Measurements from ENCODE around the gene DGUOK. TPM values are rescaled to one million over a fixed set of nuclear protein-coding genes. Genes with fewer than 3 reads are reported as not detected.

DGUOK gene
- total and polyA plus RNA-seq, 2 experiments from 2014 or later: 68.4 to 287 TPM

DNA sequence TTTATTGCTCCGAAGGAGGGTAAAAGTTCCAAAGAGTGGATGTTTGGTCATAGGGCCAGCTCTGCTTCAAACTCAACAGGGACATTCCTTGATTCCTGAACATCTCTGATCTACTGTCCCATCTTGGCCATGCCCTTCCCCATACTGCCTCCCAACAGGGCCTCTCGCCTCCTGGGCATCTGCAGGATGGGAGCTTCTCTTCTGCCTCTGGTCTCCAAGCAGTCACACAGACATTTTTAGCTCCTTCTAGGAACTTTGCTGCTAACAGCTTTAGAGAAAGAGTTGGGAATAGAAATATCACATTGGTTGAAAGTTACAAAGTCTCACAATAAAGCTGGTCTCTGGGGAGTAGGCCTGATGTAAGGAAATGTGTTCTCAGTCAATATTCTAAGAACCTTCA, 9.4 kb upstream of the DGUOK start:
- Histone ChIP-seq H3K4me3 (no peak overlapping the region), H4K20me1 (replicated peaks; ENCODE audit: insufficient read depth) (0 out of 2 replicates have a peak, but pooled peaks cover 2% of the 10 kb centered on the region), H3K79me2 (replicated peaks; ENCODE audit: insufficient read depth) (no peaks in the 10 kb centered on the region), H3F3A (replicated peaks; ENCODE audit: low read depth) (no peaks in the 10 kb centered on the region), H3K36me3 (ENCODE audit: insufficient read depth) (no peaks in the 10 kb centered on the region), H3K4me2 (no peak overlapping the region), H3K4me1 (ENCODE audit: insufficient read depth) (peaks cover 4% of the 10 kb centered on the region; the same call in 1 of the 2 replicates), H2AFZ (no peak overlapping the region), H3K9me2 (ENCODE audit: insufficient read depth) (no peaks in the 10 kb centered on the region), H3K27ac (ENCODE audit: low read depth) (no peak overlapping the region), H3K27me3 (ENCODE audit: insufficient read depth) (no peaks in the 10 kb centered on the region)
- DNase-seq (ENCODE audit: low spot score) (no peak), ATAC-seq (no peak)
- Mint-ChIP-seq H3K36me3 (ENCODE audit: low read depth) (no peaks in the 10 kb centered on the region), H3K4me1 (peaks cover 6% of the 10 kb centered on the region), H3K27ac (no peak overlapping the region), H3K4me3 (no peak overlapping the region), H3K9me3 (no peaks in the 10 kb centered on the region), H3K27me3 (ENCODE audit: insufficient read depth, low read depth, poor library complexity) (peaks cover 4% of the 10 kb centered on the region)
- TF ChIP-seq CREB1 (CRISPR knock-in tag; IDR thresholded peaks at IDR 0.05; ENCODE audit: low read depth) (no peak), JUNB (IDR thresholded peaks at IDR 0.05; ENCODE audit: unreplicated experiment) (no peak), NANOG (IDR thresholded peaks at IDR 0.05; ENCODE audit: borderline replicate concordance) (no peak), EZH2 (IDR thresholded peaks at IDR 0.05; ENCODE audit: low read depth, unreplicated experiment) (no peak), ZNF114 (CRISPR knock-in tag; IDR thresholded peaks at IDR 0.05) (no peak)
- TF ChIP-seq, protein P1, sequence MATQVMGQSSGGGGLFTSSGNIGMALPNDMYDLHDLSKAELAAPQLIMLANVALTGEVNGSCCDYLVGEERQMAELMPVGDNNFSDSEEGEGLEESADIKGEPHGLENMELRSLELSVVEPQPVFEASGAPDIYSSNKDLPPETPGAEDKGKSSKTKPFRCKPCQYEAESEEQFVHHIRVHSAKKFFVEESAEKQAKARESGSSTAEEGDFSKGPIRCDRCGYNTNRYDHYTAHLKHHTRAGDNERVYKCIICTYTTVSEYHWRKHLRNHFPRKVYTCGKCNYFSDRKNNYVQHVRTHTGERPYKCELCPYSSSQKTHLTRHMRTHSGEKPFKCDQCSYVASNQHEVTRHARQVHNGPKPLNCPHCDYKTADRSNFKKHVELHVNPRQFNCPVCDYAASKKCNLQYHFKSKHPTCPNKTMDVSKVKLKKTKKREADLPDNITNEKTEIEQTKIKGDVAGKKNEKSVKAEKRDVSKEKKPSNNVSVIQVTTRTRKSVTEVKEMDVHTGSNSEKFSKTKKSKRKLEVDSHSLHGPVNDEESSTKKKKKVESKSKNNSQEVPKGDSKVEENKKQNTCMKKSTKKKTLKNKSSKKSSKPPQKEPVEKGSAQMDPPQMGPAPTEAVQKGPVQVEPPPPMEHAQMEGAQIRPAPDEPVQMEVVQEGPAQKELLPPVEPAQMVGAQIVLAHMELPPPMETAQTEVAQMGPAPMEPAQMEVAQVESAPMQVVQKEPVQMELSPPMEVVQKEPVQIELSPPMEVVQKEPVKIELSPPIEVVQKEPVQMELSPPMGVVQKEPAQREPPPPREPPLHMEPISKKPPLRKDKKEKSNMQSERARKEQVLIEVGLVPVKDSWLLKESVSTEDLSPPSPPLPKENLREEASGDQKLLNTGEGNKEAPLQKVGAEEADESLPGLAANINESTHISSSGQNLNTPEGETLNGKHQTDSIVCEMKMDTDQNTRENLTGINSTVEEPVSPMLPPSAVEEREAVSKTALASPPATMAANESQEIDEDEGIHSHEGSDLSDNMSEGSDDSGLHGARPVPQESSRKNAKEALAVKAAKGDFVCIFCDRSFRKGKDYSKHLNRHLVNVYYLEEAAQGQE (IDR thresholded peaks at IDR 0.05; ENCODE audit: unreplicated experiment): no peak
- TF ChIP-seq, protein P2, sequence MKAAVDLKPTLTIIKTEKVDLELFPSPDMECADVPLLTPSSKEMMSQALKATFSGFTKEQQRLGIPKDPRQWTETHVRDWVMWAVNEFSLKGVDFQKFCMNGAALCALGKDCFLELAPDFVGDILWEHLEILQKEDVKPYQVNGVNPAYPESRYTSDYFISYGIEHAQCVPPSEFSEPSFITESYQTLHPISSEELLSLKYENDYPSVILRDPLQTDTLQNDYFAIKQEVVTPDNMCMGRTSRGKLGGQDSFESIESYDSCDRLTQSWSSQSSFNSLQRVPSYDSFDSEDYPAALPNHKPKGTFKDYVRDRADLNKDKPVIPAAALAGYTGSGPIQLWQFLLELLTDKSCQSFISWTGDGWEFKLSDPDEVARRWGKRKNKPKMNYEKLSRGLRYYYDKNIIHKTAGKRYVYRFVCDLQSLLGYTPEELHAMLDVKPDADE (IDR thresholded peaks at IDR 0.05): no peak

DNA sequence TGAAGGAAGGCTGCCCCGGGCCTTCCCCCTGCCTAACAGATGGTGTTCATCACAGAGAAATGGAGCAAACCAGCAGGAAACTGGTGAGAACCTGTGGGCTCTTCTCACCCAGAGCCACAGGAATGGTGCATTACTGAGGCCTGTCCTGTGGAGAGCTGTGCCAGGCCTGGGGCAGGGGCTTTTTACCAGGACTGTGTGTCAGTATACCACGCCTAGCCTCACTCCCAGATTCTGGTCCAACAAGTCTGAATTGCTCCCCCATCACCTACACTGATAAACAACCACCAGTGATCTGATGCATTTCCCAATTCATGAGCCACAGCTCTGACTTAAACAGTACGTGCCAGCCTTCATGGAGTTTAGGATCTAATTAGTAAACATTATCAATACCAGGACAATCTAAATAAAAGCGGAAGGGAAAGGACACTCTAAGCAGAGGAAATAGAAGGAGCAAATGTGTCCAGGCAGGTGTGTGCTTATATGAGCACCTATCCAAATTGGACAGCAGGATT, 8.9 kb upstream of the DGUOK start:
- Mint-ChIP-seq H3K27me3 (ENCODE audit: insufficient read depth, low read depth, poor library complexity) (peaks cover 4% of the 10 kb centered on the region), H3K4me1 (peaks cover 6% of the 10 kb centered on the region), H3K4me3 (no peak overlapping the region), H3K36me3 (ENCODE audit: low read depth) (no peaks in the 10 kb centered on the region), H3K27ac (no peak overlapping the region), H3K9me3 (no peaks in the 10 kb centered on the region)
- H2AFZ ChIP-seq: no peak overlapping the region
- H3K79me2 ChIP-seq (replicated peaks; ENCODE audit: insufficient read depth): no peaks in the 10 kb centered on the region
- no peaks in the 10 kb centered on the region for H3K27me3 ChIP-seq (ENCODE audit: insufficient read depth)
- peaks cover 4% of the 10 kb centered on the region; the same call in 1 of the 2 replicates for H3K4me1 ChIP-seq (ENCODE audit: insufficient read depth)
- DNase-seq (ENCODE audit: low spot score): no peak
- no peak for ATAC-seq
- 0 out of 2 replicates have a peak, but pooled peaks cover 2% of the 10 kb centered on the region for H4K20me1 ChIP-seq (replicated peaks; ENCODE audit: insufficient read depth)
- H3K27ac ChIP-seq (ENCODE audit: low read depth): no peak overlapping the region
- H3K4me2 ChIP-seq: no peak overlapping the region
- H3K4me3 ChIP-seq: no peak overlapping the region
- H3F3A ChIP-seq (replicated peaks; ENCODE audit: low read depth): no peaks in the 10 kb centered on the region
- H3K9me2 ChIP-seq (ENCODE audit: insufficient read depth): no peaks in the 10 kb centered on the region
- H3K36me3 ChIP-seq (ENCODE audit: insufficient read depth): no peaks in the 10 kb centered on the region
- TF ChIP-seq, protein P3, sequence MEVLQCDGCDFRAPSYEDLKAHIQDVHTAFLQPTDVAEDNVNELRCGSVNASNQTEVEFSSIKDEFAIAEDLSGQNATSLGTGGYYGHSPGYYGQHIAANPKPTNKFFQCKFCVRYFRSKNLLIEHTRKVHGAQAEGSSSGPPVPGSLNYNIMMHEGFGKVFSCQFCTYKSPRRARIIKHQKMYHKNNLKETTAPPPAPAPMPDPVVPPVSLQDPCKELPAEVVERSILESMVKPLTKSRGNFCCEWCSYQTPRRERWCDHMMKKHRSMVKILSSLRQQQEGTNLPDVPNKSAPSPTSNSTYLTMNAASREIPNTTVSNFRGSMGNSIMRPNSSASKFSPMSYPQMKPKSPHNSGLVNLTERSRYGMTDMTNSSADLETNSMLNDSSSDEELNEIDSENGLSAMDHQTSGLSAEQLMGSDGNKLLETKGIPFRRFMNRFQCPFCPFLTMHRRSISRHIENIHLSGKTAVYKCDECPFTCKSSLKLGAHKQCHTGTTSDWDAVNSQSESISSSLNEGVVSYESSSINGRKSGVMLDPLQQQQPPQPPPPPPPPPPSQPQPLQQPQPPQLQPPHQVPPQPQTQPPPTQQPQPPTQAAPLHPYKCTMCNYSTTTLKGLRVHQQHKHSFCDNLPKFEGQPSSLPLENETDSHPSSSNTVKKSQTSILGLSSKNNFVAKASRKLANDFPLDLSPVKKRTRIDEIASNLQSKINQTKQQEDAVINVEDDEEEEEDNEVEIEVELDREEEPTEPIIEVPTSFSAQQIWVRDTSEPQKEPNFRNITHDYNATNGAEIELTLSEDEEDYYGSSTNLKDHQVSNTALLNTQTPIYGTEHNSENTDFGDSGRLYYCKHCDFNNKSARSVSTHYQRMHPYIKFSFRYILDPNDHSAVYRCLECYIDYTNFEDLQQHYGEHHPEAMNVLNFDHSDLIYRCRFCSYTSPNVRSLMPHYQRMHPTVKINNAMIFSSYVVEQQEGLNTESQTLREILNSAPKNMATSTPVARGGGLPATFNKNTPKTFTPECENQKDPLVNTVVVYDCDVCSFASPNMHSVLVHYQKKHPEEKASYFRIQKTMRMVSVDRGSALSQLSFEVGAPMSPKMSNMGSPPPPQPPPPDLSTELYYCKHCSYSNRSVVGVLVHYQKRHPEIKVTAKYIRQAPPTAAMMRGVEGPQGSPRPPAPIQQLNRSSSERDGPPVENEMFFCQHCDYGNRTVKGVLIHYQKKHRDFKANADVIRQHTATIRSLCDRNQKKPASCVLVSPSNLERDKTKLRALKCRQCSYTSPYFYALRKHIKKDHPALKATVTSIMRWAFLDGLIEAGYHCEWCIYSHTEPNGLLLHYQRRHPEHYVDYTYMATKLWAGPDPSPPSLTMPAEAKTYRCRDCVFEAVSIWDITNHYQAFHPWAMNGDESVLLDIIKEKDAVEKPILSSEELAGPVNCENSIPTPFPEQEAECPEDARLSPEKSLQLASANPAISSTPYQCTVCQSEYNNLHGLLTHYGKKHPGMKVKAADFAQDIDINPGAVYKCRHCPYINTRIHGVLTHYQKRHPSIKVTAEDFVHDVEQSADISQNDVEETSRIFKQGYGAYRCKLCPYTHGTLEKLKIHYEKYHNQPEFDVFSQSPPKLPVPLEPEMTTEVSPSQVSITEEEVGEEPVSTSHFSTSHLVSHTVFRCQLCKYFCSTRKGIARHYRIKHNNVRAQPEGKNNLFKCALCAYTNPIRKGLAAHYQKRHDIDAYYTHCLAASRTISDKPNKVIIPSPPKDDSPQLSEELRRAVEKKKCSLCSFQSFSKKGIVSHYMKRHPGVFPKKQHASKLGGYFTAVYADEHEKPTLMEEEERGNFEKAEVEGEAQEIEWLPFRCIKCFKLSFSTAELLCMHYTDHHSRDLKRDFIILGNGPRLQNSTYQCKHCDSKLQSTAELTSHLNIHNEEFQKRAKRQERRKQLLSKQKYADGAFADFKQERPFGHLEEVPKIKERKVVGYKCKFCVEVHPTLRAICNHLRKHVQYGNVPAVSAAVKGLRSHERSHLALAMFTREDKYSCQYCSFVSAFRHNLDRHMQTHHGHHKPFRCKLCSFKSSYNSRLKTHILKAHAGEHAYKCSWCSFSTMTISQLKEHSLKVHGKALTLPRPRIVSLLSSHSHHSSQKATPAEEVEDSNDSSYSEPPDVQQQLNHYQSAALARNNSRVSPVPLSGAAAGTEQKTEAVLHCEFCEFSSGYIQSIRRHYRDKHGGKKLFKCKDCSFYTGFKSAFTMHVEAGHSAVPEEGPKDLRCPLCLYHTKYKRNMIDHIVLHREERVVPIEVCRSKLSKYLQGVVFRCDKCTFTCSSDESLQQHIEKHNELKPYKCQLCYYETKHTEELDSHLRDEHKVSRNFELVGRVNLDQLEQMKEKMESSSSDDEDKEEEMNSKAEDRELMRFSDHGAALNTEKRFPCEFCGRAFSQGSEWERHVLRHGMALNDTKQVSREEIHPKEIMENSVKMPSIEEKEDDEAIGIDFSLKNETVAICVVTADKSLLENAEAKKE (CRISPR knock-in tag; IDR thresholded peaks at IDR 0.05): no peak
- no peak for TF ChIP-seq ZNF331 (CRISPR knock-in tag; IDR thresholded peaks at IDR 0.05; ENCODE audit: low read depth)
- no peak for TF ChIP-seq STAT1 (IDR thresholded peaks at IDR 0.05; ENCODE audit: unreplicated experiment)
- TF ChIP-seq, protein P2 (IDR thresholded peaks at IDR 0.05): no peak

All from GM23338 (cell line).